DMS114 treated with DMSO at 0.1 percent for 48 hours (cell line): ENCODE results near the gene SEMA5B.

ENCODE experiments used
- DNase-seq: peaks from one replicate; lab custom pipeline; 2025; ENCODE audit not compliant: unreplicated experiment; lab: John Stamatoyannopoulos, UW

SEMA5B gene

DNA sequence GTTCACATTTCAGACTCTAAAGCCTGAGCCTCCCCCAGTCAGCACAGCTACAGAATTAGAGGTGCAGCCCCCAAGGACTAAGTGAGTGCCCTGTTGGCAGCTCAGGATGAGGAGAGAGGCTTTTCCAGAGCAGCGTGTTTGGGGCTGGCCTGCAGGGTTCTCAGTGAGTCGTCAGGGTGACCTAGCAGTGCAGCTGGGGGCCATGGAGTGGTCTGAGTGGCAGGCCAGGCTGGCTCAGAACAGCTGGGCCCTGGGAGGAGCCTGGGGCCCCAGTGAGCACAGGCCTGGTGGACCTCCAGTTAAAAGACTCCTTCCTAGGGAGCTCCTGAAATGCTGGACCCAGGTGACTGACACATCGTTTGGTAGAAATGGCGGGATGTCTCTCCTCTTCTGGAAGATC is 124.4 kb downstream of the SEMA5B start:
- DNase-seq, result no peak

DNA sequence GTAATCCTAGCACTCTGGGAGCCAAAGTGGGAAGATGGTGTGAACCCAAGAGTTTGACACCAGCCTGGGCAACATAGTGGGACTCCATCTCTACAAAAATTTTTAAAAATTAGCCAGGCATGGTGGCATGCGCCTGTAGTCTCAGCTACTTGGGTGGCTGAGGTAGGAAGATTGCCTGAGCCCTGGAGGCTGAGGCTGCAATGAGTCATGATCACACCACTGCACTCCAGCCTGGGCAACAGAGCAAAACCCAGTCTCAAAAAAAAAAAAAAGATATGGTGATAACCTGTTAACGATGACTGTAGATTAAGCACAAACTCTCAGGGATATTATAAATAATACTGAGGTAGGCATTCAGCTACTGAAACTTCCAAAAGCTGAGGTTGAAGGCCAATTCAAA is 125.2 kb downstream of the SEMA5B start:
- DNase-seq, result no peak

DNA sequence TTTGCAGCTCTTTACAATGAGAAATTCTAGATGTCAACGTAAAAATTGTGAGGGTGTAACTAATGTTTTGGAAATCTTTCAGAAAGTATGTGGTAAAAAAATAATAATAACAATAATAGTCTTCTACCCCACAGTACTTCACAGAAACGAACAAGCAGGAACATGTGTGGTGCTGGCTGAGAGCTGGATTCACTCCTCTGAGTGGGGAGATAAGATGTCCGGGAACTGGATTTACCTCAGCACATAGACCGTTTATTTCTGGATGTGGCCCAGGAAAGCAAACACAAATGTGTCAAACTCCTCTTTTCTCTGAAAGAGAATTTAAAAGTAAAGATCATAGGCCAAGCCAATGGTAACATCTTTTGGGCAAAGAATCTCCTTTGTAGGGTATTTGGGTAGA is 129.3 kb downstream of the SEMA5B start:
- no peak for DNase-seq

DNA sequence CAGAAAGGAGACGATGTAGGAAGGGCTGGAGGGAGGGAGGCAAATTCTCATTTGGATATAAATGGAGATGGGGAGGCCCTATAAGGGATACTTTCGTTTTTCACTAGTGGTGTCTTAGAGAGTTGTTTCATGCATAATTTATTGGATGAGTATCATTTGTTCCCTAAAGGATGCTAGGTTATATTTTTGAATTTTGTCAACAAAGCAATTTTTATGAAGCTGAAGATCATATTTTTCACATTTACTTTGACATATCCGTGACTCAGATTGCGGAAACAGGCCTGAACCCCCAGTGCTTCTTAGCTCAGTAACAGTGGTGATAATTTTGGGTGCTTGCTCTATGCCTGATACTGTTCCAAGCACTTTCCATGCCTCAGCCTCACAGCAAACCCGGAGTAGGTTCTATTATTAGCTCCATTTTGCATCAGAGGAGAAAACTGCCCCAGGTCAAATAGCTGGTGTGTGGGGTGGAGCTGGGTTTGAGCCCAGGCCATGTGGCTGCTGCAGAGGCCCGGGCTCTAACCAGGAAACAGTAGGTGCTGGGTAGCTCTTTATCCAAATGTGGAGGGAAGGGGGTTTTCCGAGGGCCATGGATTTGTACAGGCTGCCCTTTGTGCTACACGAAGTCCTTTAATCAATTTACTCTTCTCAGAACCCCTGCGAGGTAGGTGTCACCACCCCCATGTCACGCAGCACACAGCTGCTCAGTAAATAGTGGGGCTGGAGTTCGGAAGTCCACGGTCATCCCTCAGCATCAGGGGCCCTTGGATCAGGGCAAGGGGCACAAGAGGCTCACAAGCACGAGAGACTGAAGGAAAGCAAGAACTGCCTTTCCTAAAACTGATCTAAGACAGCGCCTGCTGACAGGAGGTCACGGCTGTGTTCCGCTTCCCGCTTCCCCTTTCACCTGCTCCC is 133.6 kb downstream of the SEMA5B start:
- no peak for DNase-seq

DNA sequence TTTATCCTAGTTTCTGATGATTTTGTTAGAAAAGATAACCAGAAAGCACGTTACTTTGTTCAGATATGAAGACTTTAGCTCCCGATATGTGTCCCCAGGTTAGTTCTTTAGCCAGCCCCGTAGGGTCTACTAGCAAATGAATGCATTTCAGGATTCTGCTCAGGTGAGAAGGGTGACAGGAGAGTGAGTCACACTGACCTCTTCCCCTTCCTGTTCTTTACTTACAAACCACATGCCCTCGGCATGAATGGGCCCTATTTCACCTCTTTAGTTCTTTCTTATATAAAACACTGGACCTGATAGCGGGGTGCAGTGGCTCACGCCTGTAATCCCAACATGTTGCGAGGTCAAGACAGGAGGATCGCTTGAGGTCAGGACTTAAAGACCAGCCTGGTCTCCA is 134.3 kb downstream of the SEMA5B start:
- DNase-seq, result no peak

GRCh38 chr3:122892118-122892960 is 135.2 kb downstream of the SEMA5B start:
- DNase-seq, result no peak

GRCh38 chr3:122890720-122891220 is 136.8 kb downstream of the SEMA5B start:
- DNase-seq, result no peak

DNA sequence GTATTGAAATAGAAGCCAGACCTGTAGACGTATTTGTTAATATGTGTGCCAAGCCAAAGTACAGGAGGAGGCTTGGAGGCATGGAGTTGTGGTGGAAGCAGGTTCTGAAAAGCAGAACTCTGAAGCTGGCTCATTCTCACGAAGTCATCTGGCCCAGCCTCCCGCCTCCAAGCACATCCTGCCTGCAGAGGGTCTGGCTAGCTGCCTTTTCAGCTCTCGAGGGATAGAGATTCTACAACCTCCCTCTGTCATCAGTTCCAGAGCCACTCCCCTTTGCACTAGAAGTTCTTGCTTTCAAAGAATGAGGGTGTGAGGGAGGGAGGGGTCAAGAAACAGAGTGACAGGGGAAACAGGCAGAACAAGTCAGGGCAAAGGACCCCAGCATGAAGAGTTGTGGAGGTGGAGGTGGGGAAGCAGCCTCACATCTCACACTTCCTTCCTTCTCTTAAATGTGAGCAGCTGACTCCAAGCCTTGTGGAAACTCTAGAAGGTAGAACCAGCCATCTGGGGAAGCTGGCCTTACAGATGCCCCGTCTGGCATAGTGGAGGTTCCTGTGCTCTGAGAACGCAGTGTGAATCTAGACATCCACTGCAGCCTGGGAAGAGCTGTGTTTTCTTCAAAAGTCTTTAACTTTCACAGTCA is 137.4 kb downstream of the SEMA5B start:
- no peak for DNase-seq

DNA sequence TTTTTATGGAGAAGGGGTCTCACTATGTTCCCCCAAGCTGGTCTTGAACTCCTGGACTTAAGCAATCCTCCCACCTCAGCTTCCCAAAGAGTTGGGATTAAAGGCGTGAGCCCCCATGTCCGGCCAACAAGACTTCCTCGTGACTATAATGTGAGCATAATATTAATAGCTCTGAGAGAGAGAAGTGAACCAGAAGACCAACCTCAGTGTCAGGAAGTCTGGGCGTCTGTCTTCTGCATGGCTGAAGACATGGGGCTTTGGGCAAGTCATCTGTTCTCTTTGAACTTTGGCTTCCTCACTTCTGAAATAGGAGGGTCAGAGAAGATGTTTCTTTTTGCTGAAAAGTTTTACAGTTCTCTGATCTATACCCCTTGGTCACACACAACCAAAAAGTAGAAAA is 140.6 kb downstream of the SEMA5B start:
- DNase-seq, result no peak

GRCh38 chr3:122886251-122886650 is 141.3 kb downstream of the SEMA5B start:
- no peak for DNase-seq

DNA sequence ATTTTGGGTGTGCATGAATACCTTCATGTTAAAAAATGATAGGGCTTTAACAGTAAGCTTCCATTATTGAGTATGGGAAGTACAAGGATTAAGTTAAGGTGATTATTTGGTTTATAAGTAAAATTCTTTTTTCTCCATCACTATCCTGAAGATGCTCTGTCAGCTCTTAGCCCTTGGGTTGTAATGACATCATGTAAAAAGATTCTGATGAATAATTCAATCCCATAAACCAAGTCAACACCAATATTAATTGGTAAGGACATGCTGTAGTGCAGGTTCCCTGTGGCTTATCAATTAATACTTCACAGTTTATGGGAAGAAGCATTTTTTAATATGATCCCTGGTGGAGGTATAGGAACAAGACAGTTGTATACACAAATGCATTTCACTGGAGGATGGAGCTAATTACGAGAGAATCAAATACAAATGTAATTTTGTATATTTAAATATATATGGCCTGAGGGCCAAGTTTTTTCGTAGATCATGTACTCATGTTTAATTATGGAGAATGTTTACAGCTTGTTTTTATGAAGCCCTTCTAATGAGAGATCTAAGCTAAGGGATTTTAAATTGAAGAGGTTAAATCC is 145.1 kb downstream of the SEMA5B start:
- no peak for DNase-seq

- DNase-seq, result no peak
Measured at GRCh38 chr3:122880624-122881023, 146.9 kb downstream of the SEMA5B start.

- no peak for DNase-seq
Measured at GRCh38 chr3:122880173-122880572, 147.4 kb downstream of the SEMA5B start.

DNA sequence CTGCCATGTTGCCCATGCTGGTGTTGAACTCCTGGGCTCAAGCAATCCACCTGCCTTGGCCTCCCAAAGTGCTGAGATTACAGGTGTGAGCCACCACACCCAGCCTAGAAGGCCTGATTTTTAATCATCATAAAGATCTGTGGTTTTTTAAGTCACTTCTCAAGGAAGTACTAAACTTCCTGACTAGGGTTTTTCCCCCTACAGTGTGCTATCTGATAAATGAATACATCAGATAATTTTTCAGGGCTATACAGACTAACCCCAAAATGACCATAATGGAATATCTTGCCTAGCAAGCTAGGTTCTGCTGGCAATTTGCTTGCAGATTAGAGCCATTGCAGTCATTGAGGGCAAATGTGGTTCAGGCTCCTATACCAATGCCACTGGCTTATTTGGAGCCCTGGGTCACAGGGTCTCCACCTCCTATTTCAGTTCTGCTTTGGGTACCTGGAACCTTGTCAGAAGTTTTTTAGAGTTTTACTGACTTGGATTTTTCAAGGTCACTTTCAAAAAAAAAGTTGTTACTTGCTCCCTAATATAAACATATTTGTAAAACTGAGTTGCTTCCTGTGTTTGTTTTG is 151.9 kb downstream of the SEMA5B start:
- DNase-seq, result no peak

- no peak for DNase-seq
Measured at GRCh38 chr3:122873741-122874515, 153.6 kb downstream of the SEMA5B start.

DNA sequence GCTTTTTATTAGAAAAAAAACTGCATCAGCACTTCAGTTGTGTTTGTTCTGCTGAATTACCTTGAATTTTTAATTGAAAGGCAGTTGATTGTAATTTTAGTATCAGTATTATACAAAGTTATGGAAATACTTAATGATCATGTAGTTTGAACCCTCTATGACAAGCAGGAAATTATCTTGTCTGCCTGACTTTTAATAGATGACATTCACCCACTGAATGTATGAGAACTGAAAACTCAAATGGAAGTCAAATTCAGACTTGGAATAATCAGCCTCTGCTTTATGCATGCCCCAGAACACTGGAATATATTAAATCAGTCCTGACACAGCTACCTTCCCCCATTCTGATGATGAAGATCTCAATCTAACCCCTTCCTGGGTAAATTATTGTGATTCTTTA is 159.2 kb downstream of the SEMA5B start:
- DNase-seq, result no peak

DNA sequence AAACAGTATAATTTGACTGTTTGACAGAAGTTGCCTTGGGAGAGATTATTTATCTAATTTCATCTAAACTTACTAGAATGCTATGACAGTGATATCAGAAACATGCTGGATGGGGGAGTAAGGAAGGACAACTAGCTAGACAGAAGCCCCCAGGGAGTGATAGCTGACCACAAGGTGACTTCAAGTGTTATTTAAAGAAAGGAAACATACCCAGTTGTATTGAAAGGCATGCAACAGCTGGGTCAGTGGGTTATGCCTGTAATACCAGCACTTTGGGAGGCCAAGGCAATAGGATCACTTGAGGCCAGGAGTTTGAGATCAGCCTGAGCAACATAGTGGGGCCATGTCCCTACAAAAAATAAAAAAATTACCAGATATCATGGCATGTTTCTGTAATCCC is 163.1 kb downstream of the SEMA5B start:
- no peak for DNase-seq

DNA sequence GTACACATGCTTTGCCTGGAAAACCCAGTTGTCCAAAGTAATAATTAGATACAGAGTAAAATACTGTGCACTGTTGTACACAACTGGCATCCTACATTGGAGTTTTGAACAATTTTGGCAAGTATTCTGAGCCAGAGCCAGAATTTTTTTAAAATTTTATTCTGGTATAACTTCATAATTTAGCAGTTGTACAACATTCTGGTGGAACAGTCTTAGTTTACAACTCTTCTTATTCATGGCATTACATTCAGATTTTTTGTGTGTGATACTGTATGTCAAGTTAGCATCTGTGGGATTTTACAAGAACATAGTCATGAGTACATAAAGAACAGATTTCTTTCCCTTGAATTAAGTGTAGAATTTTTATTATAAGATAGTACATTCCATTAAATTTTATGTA is 165.2 kb downstream of the SEMA5B start:
- DNase-seq, result no peak
